Measurements from ENCODE around the gene SPOCK3. TPM values are rescaled to one million over a fixed set of nuclear protein-coding genes. Genes with fewer than 3 reads are reported as not detected.

Gene SPOCK3
- total RNA-seq, 2 experiments from 2014 or later = not detected

DNA sequence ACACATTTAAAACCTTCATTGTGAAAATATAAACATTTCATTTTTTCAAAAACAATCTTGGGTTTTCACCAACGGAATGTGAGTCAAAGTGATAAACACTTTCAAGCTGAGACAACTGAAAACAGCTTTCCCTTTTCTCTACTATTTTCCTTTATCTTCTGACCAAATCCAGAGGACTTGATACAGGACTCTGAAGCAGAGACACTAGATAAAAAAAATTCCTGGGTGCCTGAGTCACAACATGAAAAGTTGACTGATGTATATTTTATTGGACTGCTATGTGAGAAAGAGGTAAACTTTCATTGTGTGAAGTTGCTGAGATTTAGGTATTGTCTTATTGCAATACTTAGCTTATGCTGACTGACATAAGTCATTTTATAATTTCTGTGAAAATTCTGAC lies 411.2 kb downstream of the SPOCK3 start:
- ChIA-PET POLR2A (no interaction called here), CTCF (no interaction called here)
- H3K4me3 ChIP-seq (ENCODE audit: low read length) = no peak overlapping the region
- DNase-seq (no peak), ATAC-seq (ENCODE audit: poor library complexity) (no peak)
- Mint-ChIP-seq H3K4me3 (no peak overlapping the region), H3K4me1 (ENCODE audit: low read depth) (no peaks in the 10 kb centered on the region), H3K27ac (no peak overlapping the region), H3K9me3 (peaks cover 13% of the 10 kb centered on the region), H3K27me3 (no peaks in the 10 kb centered on the region), H3K36me3 (ENCODE audit: low read depth) (no peaks in the 10 kb centered on the region)
- no peaks in the 10 kb centered on the region for H3K4me1 ChIP-seq (ENCODE audit: insufficient read depth, low read length)
- no peaks in the 10 kb centered on the region for H3K27me3 ChIP-seq (ENCODE audit: control insufficient read depth in 1 of 2, insufficient read depth in 2 of 2, low read length in 2 of 2)
- no peak overlapping the region for H3K27ac ChIP-seq (ENCODE audit: low read depth in 1 of 2, low read length in 2 of 2)
- TF ChIP-seq, protein P1, sequence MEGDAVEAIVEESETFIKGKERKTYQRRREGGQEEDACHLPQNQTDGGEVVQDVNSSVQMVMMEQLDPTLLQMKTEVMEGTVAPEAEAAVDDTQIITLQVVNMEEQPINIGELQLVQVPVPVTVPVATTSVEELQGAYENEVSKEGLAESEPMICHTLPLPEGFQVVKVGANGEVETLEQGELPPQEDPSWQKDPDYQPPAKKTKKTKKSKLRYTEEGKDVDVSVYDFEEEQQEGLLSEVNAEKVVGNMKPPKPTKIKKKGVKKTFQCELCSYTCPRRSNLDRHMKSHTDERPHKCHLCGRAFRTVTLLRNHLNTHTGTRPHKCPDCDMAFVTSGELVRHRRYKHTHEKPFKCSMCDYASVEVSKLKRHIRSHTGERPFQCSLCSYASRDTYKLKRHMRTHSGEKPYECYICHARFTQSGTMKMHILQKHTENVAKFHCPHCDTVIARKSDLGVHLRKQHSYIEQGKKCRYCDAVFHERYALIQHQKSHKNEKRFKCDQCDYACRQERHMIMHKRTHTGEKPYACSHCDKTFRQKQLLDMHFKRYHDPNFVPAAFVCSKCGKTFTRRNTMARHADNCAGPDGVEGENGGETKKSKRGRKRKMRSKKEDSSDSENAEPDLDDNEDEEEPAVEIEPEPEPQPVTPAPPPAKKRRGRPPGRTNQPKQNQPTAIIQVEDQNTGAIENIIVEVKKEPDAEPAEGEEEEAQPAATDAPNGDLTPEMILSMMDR (IDR thresholded peaks at IDR 0.05) = no peak
- intact Hi-C loops (cut with DNase I, micrococcal nuclease) = no loop called here
- no peaks in the 10 kb centered on the region for H3K36me3 ChIP-seq (ENCODE audit: insufficient read depth, low read length)
- H3K9me3 ChIP-seq (ENCODE audit: control insufficient read depth in 1 of 2, insufficient read depth in 1 of 2, low read length in 2 of 2) = no peaks in the 10 kb centered on the region

DNA sequence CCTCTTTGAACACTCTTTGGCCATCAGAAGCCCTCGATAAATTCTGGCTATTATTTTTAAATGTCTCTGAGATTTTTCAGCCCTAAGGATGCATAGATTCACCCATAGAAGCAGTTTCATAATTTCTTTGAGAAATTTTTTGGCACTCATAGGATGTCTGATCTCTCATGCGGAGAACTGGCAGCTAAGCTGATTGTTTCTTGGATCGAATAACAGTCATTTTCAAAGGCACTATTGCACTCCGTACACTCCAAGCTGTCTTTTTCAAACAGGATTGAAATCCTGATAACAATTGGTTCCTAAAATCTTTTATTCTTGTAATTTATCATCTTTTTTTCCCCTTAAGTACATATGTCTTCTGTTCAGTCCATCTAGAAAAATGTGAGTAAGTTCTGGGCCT lies 411.9 kb downstream of the SPOCK3 start:
- intact Hi-C loops (cut with DNase I, micrococcal nuclease) = no loop called here
- no peak overlapping the region for H3K27ac Mint-ChIP-seq
- H3K36me3 ChIP-seq (ENCODE audit: insufficient read depth, low read length) = no peaks in the 10 kb centered on the region
- H3K4me3 Mint-ChIP-seq = no peak overlapping the region
- no peaks in the 10 kb centered on the region for H3K27me3 Mint-ChIP-seq
- H3K9me3 ChIP-seq (ENCODE audit: control insufficient read depth in 1 of 2, insufficient read depth in 1 of 2, low read length in 2 of 2) = no peaks in the 10 kb centered on the region
- peaks cover 12% of the 10 kb centered on the region for H3K9me3 Mint-ChIP-seq
- H3K4me1 ChIP-seq (ENCODE audit: insufficient read depth, low read length) = no peaks in the 10 kb centered on the region
- no peak for DNase-seq
- no peaks in the 10 kb centered on the region for H3K27me3 ChIP-seq (ENCODE audit: control insufficient read depth in 1 of 2, insufficient read depth in 2 of 2, low read length in 2 of 2)
- no peaks in the 10 kb centered on the region for H3K4me1 Mint-ChIP-seq (ENCODE audit: low read depth)
- ATAC-seq (ENCODE audit: poor library complexity) = no peak
- no peaks in the 10 kb centered on the region for H3K36me3 Mint-ChIP-seq (ENCODE audit: low read depth)
- no peak overlapping the region for H3K27ac ChIP-seq (ENCODE audit: low read depth in 1 of 2, low read length in 2 of 2)
- TF ChIP-seq, protein P1 (IDR thresholded peaks at IDR 0.05) = no peak
- CTCF ChIA-PET = no interaction called here
- H3K4me3 ChIP-seq (ENCODE audit: low read length) = no peak overlapping the region
- POLR2A ChIA-PET = no interaction called here

DNA sequence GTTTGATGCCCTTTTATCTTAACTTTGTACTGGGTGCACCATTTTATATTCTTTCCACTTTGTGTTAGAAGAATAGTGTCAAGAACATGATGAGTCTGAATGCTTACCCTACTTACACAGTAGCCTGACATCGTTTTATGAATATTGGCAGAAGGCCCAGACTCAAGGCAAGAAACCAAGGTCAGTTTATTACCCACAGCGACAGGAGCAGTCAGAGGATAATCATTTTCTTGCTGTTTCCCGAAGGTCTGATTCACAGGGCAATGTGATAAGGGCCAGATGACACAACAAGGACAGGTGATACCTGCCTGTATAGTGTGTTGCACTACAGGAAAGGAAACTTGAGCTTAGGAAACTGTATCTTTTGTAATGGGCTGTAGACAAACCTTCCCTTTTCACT lies 417.4 kb downstream of the SPOCK3 start:
- no peak overlapping the region for H3K27ac ChIP-seq (ENCODE audit: low read depth in 1 of 2, low read length in 2 of 2)
- H3K9me3 Mint-ChIP-seq = peaks cover 5% of the 10 kb centered on the region
- DNase-seq (no peak), ATAC-seq (ENCODE audit: poor library complexity) (no peak)
- no peaks in the 10 kb centered on the region for H3K27me3 Mint-ChIP-seq
- H3K36me3 Mint-ChIP-seq (ENCODE audit: low read depth) = no peaks in the 10 kb centered on the region
- H3K27me3 ChIP-seq (ENCODE audit: control insufficient read depth in 1 of 2, insufficient read depth in 2 of 2, low read length in 2 of 2) = no peaks in the 10 kb centered on the region
- CTCF ChIA-PET = no interaction called here
- no peak overlapping the region for H3K4me3 Mint-ChIP-seq
- no peak overlapping the region for H3K27ac Mint-ChIP-seq
- no peaks in the 10 kb centered on the region for H3K4me1 ChIP-seq (ENCODE audit: insufficient read depth, low read length)
- no peaks in the 10 kb centered on the region for H3K36me3 ChIP-seq (ENCODE audit: insufficient read depth, low read length)
- H3K9me3 ChIP-seq (ENCODE audit: control insufficient read depth in 1 of 2, insufficient read depth in 1 of 2, low read length in 2 of 2) = no peaks in the 10 kb centered on the region
- intact Hi-C loops (cut with DNase I, micrococcal nuclease) = no loop called here
- TF ChIP-seq, protein P1 (IDR thresholded peaks at IDR 0.05) = no peak
- H3K4me3 ChIP-seq (ENCODE audit: low read length) = no peak overlapping the region
- POLR2A ChIA-PET = no interaction called here
- no peaks in the 10 kb centered on the region for H3K4me1 Mint-ChIP-seq (ENCODE audit: low read depth)

All from CD4-positive, alpha-beta T cell (primary cell).